GM19468 (cell line): ENCODE data around the gene UHMK1.
A peak's percentile ranks its signal among the peaks of the same experiment; 100 is the strongest.
"Not testable (repeated sequence)": the region's sequence is repeated elsewhere in the genome, so short reads cannot be mapped to it uniquely, and the experiment has no call there.

Experiments used
- ATAC-seq: cut with Tn5 transposase; IDR thresholded peaks from one replicate; pipeline ENCODE4 v1.9.1; 2021; ENCODE audit warnings: mild to moderate bottlenecking, moderate library complexity, moderate number of reproducible peaks; ENCODE audit not compliant: unreplicated experiment; ENCODE audit errors: extremely low read depth

Gene UHMK1

GRCh38 chr1:162561616-162562469, 64.2 kb downstream of the UHMK1 start, which contains the start of gene UAP1:
Gene UAP1, plus strand, starts transcription at chr1:162561722. Its CDS starts 4,347 bp downstream, at chr1:162566069.
- peak; percentile 11 for ATAC-seq

GRCh38 chr1:162562470-162562828, 64.8 kb downstream of the UHMK1 start:
- ATAC-seq: no peak

GRCh38 chr1:162564762-162565218, 67.2 kb downstream of the UHMK1 start:
- ATAC-seq: no peak

GRCh38 chr1:162565460-162565859, 67.8 kb downstream of the UHMK1 start:
- ATAC-seq: no peak

- no peak for ATAC-seq
Observed at GRCh38 chr1:162566870-162567269, 69.3 kb downstream of the UHMK1 start.

- no peak for ATAC-seq
Observed at GRCh38 chr1:162568802-162569201, 71.2 kb downstream of the UHMK1 start.

GRCh38 chr1:162570718-162571117, 73.1 kb downstream of the UHMK1 start:
- no peak for ATAC-seq

- not testable (repeated sequence) for ATAC-seq
Observed at GRCh38 chr1:162571121-162571520, 73.5 kb downstream of the UHMK1 start.

GRCh38 chr1:162571696-162572095, 74.1 kb downstream of the UHMK1 start:
- no peak for ATAC-seq

GRCh38 chr1:162573136-162573535, 75.5 kb downstream of the UHMK1 start:
- no peak for ATAC-seq

GRCh38 chr1:162578071-162578700, 80.6 kb downstream of the UHMK1 start:
- no peak for ATAC-seq

GRCh38 chr1:162578936-162579335, 81.3 kb downstream of the UHMK1 start:
- no peak for ATAC-seq
